B cell (primary cell): ENCODE results near the gene KRTAP10-3.

ENCODE experiments used
- CTCF ChIP-seq: fragments of 200-600 bp; IDR thresholded peaks from one replicate; pipeline ENCODE4 v1.8.0; 2022; ENCODE audit warnings: antibody characterized with exemption, mild to moderate bottlenecking
- EZH2 ChIP-seq: IDR thresholded peaks from 2 replicates; pipeline ENCODE4 v1.6.1; 2012; ENCODE audit warnings: borderline replicate concordance, low read depth, mild to moderate bottlenecking, moderate library complexity, low read length; ENCODE audit not compliant: insufficient read depth, poor library complexity, severe bottlenecking

GRCh38 chr21:44516342-44516741, 42.3 kb downstream of the KRTAP10-3 start:
- no peak for TF ChIP-seq CTCF
- no peak for TF ChIP-seq EZH2
